Spleen (tissue), 7 donors: ENCODE measurements around the gene GAL3ST2.
A peak's percentile ranks its signal among the peaks of the same experiment; 100 is the strongest.

Experiments used
- CTCF ChIP-seq, 11 experiments: fragments of 200-600 bp in 7 of 11; fragments of 450-650 bp in 4 of 11; sonication (generic) in 4 of 11; IDR thresholded peaks in 8 of 11; conservative IDR thresholded peaks in 3 of 11; 1 replicate in 7 of 11; 2 replicates in 4 of 11; pipeline versions ENCODE4 v1.4.0 to v1.8.0; 2016 to 2021; ENCODE audit warnings: antibody characterized with exemption in 11 of 11, inconsistent platforms in 4 of 11, mild to moderate bottlenecking in 1 of 11
- POLR2AphosphoS5 ChIP-seq, 3 donors: sonication (generic); formaldehyde crosslinking; IDR thresholded peaks; one replicate each; pipeline ENCODE4 v1.5.1; 2017; ENCODE audit warnings: antibody characterized with exemption in 3 of 3
- donor health status: DM: no; HTN: no; CAD: no; lungs with moderate emphysema.
- donor health status: DM: no; HTN: no; CAD: no.
- donor health status: DM: no; HTN: no; CAD: no.

GRCh38 chr2:241738040-241738686 lies 38.5 kb upstream of the GAL3ST2 start:
- TF ChIP-seq CTCF (IDR thresholded peaks at IDR 0.05 in 8 of 11, conservative IDR thresholded peaks at IDR 0.05 in 3 of 11), result no peak
- peak in 1 of 3 donors; percentile 27 for TF ChIP-seq POLR2AphosphoS5 (IDR thresholded peaks at IDR 0.05)
